HG03025 (cell line): ENCODE results near the gene EEPD1.

Experiments used
- ATAC-seq: cut with Tn5 transposase; IDR thresholded peaks from one replicate; pipeline ENCODE4 v1.9.1; 2021; ENCODE audit warnings: mild to moderate bottlenecking, moderate library complexity; ENCODE audit not compliant: unreplicated experiment, low FRiP score

The EEPD1 gene

GRCh38 chr7:36188906-36189305 lies 35.9 kb downstream of the EEPD1 start:
- ATAC-seq: no peak

- ATAC-seq: no peak
Observed at GRCh38 chr7:36190447-36191291, 37.6 kb downstream of the EEPD1 start.

- ATAC-seq: no peak
Observed at GRCh38 chr7:36191292-36191920, 38.4 kb downstream of the EEPD1 start.

GRCh38 chr7:36192053-36192824 lies 39.2 kb downstream of the EEPD1 start:
- no peak for ATAC-seq

GRCh38 chr7:36192877-36193276 lies 39.8 kb downstream of the EEPD1 start:
- no peak for ATAC-seq

GRCh38 chr7:36198854-36199266 lies 45.8 kb downstream of the EEPD1 start:
- no peak for ATAC-seq

GRCh38 chr7:36199329-36199728 lies 46.3 kb downstream of the EEPD1 start:
- ATAC-seq: no peak

GRCh38 chr7:36201122-36201723 lies 48.2 kb downstream of the EEPD1 start:
- ATAC-seq: no peak

- no peak for ATAC-seq
Observed at GRCh38 chr7:36202398-36202797, 49.3 kb downstream of the EEPD1 start.

- no peak for ATAC-seq
Observed at GRCh38 chr7:36203071-36203790, 50.2 kb downstream of the EEPD1 start.

GRCh38 chr7:36204044-36204663 lies 51.1 kb downstream of the EEPD1 start:
- no peak for ATAC-seq

GRCh38 chr7:36204929-36205635 lies 52.0 kb downstream of the EEPD1 start:
- ATAC-seq: no peak

GRCh38 chr7:36205803-36206202 lies 52.7 kb downstream of the EEPD1 start:
- no peak for ATAC-seq

GRCh38 chr7:36207451-36208291 lies 54.6 kb downstream of the EEPD1 start:
- ATAC-seq: no peak

- ATAC-seq: no peak
Observed at GRCh38 chr7:36208426-36208825, 55.4 kb downstream of the EEPD1 start.

- no peak for ATAC-seq
Observed at GRCh38 chr7:36208997-36209813, 56.2 kb downstream of the EEPD1 start.

GRCh38 chr7:36209814-36210183 lies 56.7 kb downstream of the EEPD1 start:
- no peak for ATAC-seq
